HG02938 (cell line): ENCODE results near the gene MAN1A1.
"Not testable (repeated sequence)": the region's sequence is repeated elsewhere in the genome, so short reads cannot be mapped to it uniquely, and the experiment has no call there.

Experiments
- ATAC-seq: cut with Tn5 transposase; IDR thresholded peaks from one replicate; pipeline ENCODE4 v1.9.1; 2021; ENCODE audit warnings: mild to moderate bottlenecking, moderate library complexity; ENCODE audit not compliant: unreplicated experiment

The MAN1A1 gene

GRCh38 chr6:119349361-119350201 lies at the start of gene MAN1A1:
TSS of gene MAN1A1 (minus strand) at chr6:119349761. CDS start at chr6:119349065, 696 bp downstream.
- ATAC-seq, result peak; percentile 68

- ATAC-seq, result peak; percentile 55
Observed at GRCh38 chr6:119395192-119395591, 45.6 kb upstream of the MAN1A1 start.

- ATAC-seq, result no peak
Observed at GRCh38 chr6:119390247-119390793, 40.8 kb upstream of the MAN1A1 start.

GRCh38 chr6:119385994-119386393 lies 36.4 kb upstream of the MAN1A1 start:
- no peak for ATAC-seq

GRCh38 chr6:119384444-119384843 lies 34.9 kb upstream of the MAN1A1 start:
- no peak for ATAC-seq

GRCh38 chr6:119379809-119380208 lies 30.2 kb upstream of the MAN1A1 start:
- ATAC-seq, result no peak

- not testable (repeated sequence) for ATAC-seq
Observed at GRCh38 chr6:119377043-119377442, 27.5 kb upstream of the MAN1A1 start.

- ATAC-seq, result no peak
Observed at GRCh38 chr6:119370080-119370479, 20.5 kb upstream of the MAN1A1 start.

- ATAC-seq, result no peak
Observed at GRCh38 chr6:119368921-119369320, 19.4 kb upstream of the MAN1A1 start.

- no peak for ATAC-seq
Observed at GRCh38 chr6:119361209-119361608, 11.6 kb upstream of the MAN1A1 start.

- no peak for ATAC-seq
Observed at GRCh38 chr6:119360262-119360915, 10.8 kb upstream of the MAN1A1 start.

GRCh38 chr6:119355890-119356289 lies 6.3 kb upstream of the MAN1A1 start:
- ATAC-seq, result no peak

- ATAC-seq, result no peak
Observed at GRCh38 chr6:119355157-119355556, 5.6 kb upstream of the MAN1A1 start.

- ATAC-seq, result no peak
Observed at GRCh38 chr6:119353696-119354095, 4.1 kb upstream of the MAN1A1 start.

GRCh38 chr6:119352001-119352400 lies 2.4 kb upstream of the MAN1A1 start:
- ATAC-seq, result no peak

- ATAC-seq, result no peak
Observed at GRCh38 chr6:119350952-119351372, 1.4 kb upstream of the MAN1A1 start.

- ATAC-seq, result peak; percentile 21
Observed at GRCh38 chr6:119350202-119350951, 816 bp upstream of the MAN1A1 start.

GRCh38 chr6:119348748-119349360 lies 707 bp downstream of the MAN1A1 start:
- no peak for ATAC-seq

- peak; percentile 13 for ATAC-seq
Observed at GRCh38 chr6:119348096-119348747, 1.3 kb downstream of the MAN1A1 start.

- peak; percentile 12 for ATAC-seq
Observed at GRCh38 chr6:119347466-119348095, 2.0 kb downstream of the MAN1A1 start.
